Right lung (tissue), 5 donors: ENCODE measurements around the gene RTKN. TPM values are rescaled to one million over a fixed set of nuclear protein-coding genes. Genes with fewer than 3 reads are reported as not detected.

ENCODE experiments used
- DNase-seq, 2 donors: peaks; one replicate each; pipeline ENCODE4 v3.0.0-alpha.2; 2013
- polyA plus RNA-seq, 5 donors: library from polyadenylated mRNA; unstranded; fragments of 120-200 nt; gene quantifications; one replicate each; pipeline versions ENCODE4 v1.2.1 to v1.2.3, GENCODE V29; 2013; ENCODE audit warnings: inconsistent platforms in 1 of 5, low replicate concordance in 1 of 5; ENCODE audit not compliant: insufficient read length in 5 of 5, insufficient read depth in 1 of 5

The RTKN gene
- polyA plus RNA-seq, 5 donors = 43.1 to 61.5 (median 54.6) TPM

GRCh38 chr2:74418312-74418711, 23.4 kb downstream of the RTKN start:
- DNase-seq = no peak

- no peak for DNase-seq
Observed at GRCh38 chr2:74417763-74418162, 24.0 kb downstream of the RTKN start.

DNA sequence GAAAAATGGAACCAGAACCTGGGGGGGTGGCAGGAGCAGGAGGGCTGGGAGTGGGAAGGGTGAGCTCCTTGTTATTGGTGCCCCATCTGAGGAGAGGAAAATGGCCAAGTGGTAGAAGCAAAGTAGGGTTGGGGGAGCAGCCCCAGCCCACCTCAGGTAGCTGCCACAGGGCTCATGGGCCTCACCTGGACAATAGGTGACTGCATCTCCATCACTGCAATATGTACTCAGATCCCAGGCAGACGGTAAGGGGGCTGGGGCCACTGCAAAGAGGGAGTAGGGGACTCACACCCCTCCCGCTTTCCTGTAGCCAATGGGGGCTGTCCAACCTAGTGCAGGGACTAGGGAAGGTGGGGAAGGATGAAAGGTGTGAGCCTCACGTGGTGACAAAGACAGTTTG, 24.5 kb downstream of the RTKN start:
- DNase-seq = no peak

DNA sequence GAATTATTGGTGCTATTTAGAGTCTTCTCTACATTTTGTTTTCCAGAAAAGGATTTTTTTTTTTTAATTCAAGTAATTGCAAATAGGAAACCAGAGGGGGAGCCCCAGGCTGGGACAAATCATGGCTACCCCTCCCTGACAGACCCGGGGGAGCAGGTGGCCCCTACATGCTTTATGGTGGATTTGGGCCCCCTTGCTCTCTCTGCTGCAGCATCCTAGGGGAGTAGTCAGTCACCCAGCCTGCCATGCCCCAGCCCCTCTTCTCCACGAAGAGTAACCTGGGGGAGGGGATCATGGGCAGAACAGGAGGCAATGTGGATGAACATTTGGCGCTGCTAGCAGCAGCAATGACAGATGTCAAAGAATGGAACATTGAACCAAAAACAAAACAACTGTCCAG, 25.0 kb downstream of the RTKN start:
- DNase-seq = no peak

GRCh38 chr2:74415762-74416395, 25.9 kb downstream of the RTKN start:
- DNase-seq = no peak

DNA sequence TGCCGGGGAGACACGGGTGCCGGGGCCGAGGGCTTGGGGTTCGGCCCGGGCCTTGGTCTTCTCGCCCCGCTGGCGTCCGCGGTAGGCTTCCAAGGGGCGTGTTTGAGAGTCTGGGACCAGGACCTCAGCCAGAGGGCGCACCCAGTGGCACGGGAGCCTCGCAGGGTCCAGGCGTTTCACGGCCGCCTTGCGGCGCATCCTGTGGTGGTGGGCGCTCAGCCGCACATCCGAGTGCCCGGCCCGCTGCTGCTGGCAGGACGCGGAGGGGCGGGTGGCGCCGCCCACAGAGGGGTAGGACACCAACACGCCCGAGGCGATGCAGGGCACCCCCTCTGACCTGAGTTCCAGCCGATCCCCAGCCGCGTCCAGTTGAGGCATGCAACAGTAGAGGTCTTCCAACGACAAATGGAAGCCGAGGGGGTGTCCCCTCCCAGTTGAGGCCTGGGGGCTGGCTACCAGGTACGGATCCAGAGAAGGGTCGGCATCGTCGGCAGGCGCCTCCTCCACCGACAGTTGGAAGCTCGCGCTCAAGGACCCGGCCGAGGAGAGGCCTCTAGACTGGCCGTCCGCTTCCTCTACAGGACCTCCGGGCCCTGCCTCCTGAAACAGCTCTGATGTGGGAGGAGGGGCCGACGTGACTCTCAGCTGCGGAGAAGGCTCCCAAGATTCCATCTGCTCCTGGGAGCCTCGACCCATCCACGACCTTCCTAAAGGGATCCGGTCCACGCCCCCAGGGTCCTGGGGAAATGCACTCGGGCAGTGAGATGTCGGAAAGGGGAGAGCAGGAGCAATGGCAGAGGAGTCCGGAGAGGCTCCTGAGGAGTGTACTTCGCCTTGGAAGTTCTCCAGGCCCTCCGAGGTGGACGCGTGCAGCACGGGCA, 26.6 kb downstream of the RTKN start:
- peak; percentile 52 to 60 for DNase-seq

DNA sequence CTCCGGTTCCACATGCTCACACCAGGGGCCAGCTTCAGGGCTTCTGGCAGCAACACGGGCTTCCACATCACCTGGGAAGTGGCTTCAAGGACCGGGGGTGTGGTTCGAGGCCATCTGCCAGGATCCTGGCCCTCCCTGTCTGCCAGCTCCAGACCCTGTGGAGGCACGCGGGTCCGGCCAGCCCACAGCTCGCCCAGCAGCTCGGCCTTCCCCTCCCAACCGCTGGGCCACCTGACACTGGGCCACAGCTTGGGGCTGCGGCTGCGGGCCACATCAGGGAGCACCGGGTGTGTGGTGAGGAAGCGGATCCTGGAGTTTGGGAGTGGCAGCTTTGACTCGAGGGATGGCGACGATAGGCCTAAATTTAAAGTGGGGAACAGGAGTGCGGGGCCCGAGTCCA, 27.3 kb downstream of the RTKN start:
- no peak for DNase-seq

DNA sequence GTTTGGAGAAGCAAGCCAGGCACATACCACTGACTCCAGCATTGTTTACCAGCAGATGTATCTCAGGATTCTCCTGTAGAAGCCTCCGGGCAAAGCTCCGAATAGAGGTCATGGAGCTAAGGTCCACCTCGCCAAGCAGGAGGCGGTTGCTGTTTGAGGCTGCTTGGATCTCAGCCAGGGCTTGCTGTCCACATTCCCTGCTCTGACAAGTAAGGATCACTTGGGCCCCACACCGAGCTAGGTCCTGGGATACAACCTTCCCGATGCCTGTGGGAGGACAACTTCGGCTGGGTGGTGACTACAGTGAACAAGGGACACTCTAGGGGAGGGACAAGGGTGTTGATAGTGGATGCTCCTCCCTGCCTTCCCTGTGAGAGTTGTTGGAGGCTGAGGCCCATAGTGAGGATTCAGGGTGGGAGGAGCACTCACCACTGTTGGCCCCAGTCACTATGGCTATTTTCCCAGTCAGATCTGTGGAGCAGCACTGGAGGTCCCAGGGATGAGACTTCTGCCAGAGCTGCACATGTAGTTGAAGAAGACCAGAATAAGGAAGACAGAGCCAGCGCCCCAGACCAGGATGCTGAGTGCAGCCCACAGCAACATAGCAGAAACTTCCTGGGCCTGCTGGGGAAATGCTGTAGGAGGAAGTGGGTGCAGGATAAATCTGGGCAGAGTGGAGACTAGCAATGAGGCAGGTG, 28.6 kb downstream of the RTKN start:
- DNase-seq = no peak

- no peak for DNase-seq
Observed at GRCh38 chr2:74407682-74408081, 34.1 kb downstream of the RTKN start.

- DNase-seq = no peak
Observed at GRCh38 chr2:74406035-74406434, 35.7 kb downstream of the RTKN start.

DNA sequence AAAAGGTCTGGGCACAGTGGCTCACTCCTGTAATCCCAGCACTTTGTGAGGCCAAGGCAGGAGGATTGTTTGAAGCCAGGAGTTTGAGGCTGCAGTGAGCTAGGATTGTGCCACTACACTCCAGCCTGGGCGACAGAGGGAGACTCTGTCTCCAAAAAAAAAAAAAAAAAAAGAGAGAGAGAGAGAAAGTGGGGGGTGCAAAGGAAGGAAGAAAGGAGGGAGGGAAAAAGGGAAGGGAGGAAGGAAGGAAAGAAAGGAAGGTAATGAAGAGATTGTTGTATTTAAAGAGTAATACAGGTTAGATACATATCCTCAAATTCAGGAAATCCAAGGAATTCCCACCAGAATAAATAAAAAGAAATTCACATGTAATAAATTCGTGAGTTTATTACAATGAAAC, 39.8 kb downstream of the RTKN start:
- no peak for DNase-seq

GRCh38 chr2:74399785-74400184, 42.0 kb downstream of the RTKN start:
- DNase-seq = no peak

DNA sequence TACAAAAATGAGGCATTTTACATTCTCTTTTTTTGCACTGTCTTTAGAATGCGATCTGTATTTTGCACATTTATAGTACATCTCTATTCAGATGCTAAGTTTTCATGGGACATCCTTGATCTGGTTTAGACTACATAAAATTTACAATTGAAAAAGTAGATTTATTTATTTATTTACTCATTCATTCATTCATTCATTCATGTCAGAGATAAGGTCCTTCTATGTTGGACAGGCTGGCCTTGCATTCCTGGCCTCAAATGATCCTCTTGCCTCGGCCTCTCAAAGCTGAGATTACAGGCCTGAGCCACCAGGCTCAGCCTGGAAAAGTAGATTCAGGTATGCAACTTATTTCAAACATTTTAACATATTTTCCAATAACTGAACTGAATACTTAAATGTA, 45.6 kb downstream of the RTKN start:
- no peak for DNase-seq

DNA sequence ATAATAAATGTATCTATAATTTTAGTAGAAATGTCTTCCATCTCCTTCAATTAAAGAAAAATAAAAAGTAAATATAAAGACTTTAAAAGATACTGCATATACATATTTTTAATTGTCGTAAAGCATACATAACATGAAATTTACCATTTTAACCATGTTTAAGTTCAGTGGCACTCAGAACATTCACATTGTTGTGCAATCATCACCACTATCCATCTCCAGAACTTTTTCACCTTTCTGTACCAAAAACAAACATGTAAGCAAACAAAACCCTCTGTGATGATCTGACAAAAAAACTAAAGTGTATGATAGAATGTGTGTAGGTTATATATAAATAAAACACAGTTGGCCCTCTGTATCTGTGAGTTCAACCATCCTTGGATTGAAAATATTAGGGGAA, 48.2 kb downstream of the RTKN start:
- DNase-seq = no peak

DNA sequence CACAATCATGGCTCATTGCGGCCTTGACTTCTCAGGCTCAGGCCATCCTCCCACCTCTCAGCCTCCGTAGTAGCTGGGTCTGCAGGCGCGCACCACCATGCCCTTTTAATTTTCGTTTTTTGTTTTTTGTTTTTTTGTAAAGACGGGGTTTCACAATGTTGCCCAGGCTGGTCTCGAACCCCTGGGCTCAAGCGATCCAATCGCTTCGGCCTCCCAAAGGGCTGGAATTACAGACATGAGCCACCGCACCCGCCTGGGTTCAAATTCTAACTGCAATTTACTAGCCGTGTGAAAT, 49.3 kb downstream of the RTKN start:
- DNase-seq = no peak

DNA sequence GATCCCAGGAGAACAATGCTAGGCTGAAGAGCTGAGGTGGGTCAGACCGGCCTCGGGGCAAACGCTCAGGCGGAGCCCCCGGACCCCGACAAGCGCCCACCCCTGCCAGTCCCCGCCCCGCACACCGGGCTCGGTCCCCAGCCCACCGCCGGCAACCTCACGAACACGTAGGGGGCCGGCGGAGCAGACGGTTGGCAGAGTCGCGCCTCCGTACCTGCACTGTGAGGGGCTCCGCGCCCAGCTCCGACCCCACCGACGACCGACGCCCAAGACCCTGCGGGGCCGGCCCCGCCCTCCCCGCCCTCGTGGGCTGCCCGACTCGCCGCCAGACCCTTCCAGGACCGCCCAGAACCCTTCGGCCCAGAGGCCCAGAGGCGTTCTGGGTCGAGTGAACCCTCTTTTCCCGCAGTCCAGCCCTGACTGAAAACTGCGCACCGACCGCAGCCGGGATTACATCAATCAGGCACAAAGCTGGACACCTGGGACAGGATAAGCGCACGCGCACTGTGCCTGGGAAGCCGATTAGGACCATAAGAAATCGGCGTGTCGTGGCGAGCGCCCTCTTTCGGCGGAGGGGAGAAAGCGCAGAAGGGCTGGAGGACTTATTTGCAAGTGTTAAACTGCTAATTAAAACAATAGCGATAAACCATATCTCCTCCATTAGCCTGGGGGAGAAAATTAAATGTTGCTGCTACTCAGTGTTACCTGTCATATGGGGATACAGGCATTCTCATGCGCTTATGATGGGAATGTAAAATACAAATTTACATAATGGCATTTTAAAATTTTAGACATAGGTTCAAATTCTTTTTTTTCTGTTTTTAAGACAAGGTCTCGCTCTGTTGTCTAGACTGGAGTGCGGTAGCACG, 49.9 kb downstream of the RTKN start:
- DNase-seq = peak; percentile 93 to 95

DNA sequence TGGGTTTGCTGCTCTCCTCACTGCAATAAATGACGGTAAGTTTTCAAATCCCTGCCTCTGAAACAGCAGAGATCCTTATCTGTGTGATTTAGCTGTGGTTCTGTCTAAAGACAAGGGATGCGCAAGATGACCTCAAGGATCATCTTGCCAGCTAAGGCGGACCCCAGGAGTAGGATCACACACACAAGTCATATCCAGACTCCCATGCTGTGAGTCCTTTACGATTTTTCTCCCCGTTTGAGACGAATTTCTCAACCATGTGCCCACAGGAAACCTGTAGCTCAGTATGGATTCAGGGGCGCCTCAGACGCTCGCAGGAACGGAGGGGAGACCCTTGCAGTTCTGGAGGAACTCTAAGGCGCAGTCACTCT, 50.5 kb downstream of the RTKN start:
- DNase-seq = no peak

DNA sequence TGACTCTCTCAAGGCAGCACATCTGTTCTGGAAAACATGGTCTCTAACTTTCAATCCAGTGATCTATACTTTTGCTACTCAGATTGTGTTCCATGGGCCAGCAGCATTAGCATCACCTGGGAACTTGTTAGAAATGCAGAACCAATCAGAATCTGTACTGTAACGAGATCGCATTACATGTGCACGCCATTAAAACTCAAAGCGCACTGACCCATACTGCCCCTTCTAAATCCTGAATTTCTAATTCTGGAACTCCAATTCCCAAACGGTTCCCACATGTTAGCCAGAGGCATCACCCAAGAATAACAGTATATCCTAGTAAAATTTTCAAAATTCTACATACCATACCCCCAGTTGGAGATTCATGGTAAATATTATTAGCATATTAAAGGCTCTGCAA, 51.1 kb downstream of the RTKN start:
- no peak for DNase-seq

GRCh38 chr2:74387346-74387745, 54.4 kb downstream of the RTKN start:
- no peak for DNase-seq

GRCh38 chr2:74385396-74385795, 56.3 kb downstream of the RTKN start:
- no peak for DNase-seq

DNA sequence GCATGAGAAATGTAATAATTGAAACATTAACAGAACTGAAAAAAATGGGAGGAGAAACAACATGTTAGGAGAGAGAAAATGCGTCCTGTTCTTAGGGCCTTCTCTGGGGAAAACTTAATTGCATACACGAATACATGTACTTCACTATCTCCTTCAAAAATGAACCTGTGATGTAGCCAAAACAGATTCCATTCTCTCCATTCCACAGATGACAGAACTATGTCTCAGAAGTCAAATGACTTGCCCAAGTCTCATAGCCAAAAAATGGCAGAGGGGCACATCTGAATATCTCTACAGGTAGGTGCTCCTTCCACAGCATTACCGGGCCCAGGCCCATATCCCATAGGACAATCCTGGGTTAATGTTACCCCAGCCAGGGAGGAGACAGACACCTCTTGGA, 57.7 kb downstream of the RTKN start:
- no peak for DNase-seq

- DNase-seq = peak in 1 of 2 donors; percentile 11
Observed at GRCh38 chr2:74383254-74383653, 58.5 kb downstream of the RTKN start.
